Suppressor macrophage treated with lipopolysaccharide for 1 hour (primary cell): Measurements from ENCODE around the gene CDH22.

ENCODE experiments used
- DNase-seq, 3 donors: peaks; one replicate each; pipeline ENCODE4 v3.0.0-alpha.2; 2020 to 2022

The CDH22 gene

DNA sequence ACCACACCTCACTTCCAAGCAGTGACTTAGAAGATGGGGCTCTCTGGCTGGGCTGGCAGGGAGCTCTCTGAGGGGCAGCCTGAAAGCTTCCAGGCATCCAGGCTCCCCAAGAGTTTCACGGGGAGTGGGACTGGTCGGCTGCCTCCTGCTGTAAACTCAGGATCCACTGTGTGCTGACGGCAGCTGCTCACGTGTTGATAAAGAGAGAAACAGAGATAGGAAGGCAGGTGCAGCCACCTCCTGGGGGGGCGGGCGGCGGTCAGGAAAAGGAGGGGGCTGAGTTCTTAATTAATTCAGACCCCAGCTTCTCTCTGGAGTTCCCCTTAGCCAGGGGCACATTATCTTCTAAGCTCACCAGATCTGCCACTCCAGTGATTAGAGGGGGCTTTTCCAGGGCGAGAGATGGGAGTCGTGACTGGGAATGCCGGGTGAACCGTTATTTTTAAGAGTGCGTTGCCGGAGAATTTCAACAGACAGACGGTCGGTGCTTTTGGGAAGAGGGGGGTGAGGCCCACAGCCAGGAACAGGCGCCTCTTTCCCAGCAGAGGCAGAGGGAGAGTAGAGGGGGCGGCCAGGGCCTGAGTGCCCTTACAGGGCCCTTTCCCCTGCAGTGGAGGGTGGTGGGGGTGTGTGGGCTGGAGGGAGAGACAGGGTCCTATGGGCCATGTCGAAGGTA is 119.3 kb downstream of the CDH22 start:
- DNase-seq, result no peak

DNA sequence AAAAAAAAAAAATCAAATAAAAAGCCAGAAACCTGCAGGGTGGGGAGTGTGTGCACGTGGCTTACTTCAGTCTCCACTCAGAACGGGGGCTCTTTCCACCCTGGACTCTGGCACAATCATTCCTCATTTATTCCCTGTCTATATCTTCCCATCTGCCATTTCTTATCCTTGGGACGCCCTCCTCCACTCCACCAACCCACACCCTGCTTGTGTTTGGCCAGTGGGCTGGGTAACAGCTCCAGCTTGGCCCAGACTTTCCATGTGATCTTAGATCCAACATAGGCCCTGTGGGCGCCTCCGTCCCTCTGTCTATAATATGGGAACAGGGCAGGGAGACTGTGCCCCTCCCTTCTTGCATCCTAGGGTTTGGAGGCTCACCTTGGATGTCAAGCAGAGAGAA is 122.1 kb downstream of the CDH22 start:
- no peak for DNase-seq

DNA sequence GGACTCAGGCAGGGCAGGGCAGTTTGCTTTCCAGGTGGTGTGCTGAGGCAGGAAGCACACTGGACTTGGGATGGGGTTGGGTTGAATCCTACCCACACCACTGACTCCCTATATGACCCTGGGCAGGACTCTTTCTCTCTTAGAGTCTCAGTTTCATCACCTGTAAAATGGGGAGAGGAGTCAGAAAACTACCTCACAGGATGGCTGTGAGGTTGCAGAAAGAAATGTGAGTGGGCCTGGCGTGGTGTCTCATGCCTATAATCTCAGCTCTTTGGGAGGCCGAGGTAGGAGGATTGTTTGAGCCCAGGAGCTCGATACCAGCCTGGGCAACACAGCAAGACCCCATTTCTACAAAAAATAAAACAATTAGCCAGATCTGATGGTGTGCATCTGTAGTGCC is 122.9 kb downstream of the CDH22 start:
- DNase-seq, result no peak

GRCh38 chr20:46183768-46184167 is 124.5 kb downstream of the CDH22 start:
- DNase-seq, result no peak

DNA sequence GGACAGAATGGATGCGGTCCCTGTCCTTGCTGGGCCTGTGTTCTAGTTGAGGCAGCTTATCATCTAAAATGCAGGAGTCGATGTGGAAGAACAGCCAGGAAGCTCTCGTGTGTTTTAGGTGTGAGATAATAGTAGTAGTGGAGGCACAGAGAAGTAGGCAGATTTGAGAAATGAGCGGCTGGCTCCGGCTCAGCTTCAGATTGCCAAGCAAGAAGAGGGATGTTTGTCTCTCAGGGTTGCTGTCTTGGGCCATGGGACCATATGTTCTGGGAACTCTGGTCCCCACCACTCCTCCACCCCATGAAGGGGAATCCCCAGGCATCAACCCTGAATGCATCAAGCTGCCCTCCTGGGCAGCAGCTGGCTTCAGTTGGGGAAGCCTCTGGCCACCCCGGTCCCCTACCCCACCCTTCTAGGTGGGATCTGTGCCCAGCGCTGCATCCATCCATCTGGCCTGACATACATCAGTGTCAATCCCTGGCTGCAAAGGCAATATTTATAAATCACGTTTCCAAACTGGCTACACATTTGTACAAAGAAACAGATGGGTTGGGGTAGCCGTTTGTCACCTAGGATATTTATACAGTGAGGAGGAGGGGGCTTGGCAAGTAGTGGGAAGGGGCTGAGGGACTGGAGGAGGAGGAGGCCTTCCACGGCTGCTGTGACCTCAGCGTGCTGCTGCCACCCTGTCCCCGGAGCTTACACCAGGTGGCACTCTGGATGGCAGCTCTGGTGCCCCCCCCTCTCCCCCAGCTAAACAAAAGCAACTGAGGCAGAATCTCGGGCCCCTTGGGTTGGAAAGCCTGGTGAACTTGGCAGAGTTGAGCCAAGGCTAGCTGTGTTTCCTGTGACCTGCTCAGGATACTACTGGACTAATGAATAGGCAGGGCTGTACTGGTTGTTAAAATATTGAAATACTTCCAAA is 125.8 kb downstream of the CDH22 start:
- DNase-seq, result no peak

GRCh38 chr20:46179862-46180261 is 128.4 kb downstream of the CDH22 start:
- DNase-seq, result no peak

GRCh38 chr20:46178891-46179290 is 129.4 kb downstream of the CDH22 start:
- DNase-seq, result no peak

DNA sequence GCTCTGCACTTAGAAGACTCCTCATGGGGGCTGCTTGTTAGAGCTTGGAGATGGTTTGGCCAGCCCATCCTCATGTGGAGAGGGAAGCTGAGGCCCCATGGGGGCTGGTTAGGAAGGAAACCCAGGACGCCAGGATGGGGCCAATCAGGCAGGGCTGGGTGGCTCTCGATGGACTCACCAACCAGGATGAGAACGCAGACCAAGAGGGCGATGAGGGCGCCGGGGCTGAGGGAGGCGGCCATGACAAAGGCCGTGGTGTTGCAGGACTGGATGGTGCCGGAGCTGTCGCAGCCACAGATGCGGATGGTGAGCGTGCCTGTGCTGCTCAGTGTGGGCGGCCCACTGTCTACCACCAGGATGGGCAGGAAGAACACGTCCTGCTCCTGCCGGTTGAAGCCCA is 130.5 kb downstream of the CDH22 start:
- no peak for DNase-seq

DNA sequence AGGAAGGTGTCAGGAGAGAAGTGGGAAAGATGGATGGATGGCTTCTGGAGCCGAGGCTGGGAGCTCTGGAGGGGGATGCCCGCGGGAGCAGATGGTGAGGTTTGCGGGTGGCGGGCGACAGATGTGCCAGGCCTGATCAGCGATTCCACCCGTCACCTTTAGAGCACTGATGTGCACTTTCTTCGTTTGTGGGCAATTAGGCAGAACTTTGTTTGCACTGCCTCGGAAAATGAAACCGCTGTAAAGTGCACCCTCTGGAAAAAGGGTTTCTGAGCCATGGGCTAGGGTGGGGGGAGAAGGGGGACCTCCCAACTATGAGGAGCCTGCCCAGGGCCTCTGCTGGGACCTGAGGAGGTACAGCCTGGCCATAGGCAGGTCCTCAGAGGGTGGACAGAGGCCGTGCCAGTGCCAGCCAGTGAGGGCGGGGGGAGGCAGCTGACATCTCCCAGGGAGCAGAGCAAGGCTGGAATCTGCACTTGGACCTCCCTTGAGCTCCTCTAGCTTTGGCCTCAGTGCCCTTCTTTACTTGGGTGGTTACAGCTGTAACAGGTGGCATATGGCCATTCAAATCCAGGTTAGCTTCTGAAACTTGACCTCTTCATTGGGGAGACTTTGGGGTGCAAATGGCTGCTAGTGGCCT is 131.4 kb downstream of the CDH22 start:
- no peak for DNase-seq

- no peak for DNase-seq
Measured at GRCh38 chr20:46175127-46175494, 133.2 kb downstream of the CDH22 start.

- DNase-seq, result peak; percentile 79 to 90 (median 86)
Measured at GRCh38 chr20:46174469-46175126, 133.7 kb downstream of the CDH22 start.

DNA sequence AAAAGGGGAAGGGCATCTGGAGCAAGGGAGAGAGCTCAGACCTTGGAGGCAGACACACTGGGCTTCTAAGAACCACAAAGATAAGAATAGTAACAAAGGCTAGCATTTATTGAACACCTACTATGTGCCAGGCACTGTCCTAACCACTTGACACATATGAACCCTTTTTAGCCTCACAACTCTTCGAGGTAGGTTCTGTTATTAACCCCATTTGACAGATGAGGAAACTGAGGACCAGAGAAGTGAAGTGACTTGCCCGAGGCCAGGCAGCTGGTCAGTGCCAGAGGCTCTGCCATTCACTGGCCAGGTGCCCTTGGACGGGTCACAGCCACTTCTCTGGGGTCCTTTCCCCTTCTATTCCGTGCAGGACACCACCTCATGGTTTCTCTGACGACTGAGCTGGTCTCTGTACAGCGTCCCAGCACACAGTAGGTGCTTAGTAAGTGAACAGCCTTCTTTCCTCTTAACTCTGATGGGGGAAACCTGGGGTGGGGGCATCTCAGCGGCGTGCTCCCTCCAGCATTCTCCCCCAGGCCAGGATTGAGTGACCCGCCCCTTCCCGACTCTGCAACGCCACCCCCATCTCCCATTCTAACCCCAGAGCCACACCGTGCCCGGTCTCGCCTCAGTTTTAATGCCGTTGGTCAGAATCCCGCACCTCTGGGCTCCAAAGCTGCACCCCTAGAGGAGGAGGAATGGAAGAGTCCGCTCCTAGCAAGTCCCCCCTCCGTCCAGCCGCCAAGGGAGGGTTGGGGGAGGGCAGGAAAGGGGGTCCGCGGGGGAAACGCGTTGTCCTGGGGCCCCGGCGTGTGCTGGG is 134.4 kb downstream of the CDH22 start:
- DNase-seq, result no peak

- no peak for DNase-seq
Measured at GRCh38 chr20:46172961-46173536, 135.2 kb downstream of the CDH22 start.

- no peak for DNase-seq
Measured at GRCh38 chr20:46172455-46172854, 135.8 kb downstream of the CDH22 start.

- no peak for DNase-seq
Measured at GRCh38 chr20:46171909-46172308, 136.4 kb downstream of the CDH22 start.

GRCh38 chr20:46171476-46171875 is 136.8 kb downstream of the CDH22 start:
- DNase-seq, result no peak

DNA sequence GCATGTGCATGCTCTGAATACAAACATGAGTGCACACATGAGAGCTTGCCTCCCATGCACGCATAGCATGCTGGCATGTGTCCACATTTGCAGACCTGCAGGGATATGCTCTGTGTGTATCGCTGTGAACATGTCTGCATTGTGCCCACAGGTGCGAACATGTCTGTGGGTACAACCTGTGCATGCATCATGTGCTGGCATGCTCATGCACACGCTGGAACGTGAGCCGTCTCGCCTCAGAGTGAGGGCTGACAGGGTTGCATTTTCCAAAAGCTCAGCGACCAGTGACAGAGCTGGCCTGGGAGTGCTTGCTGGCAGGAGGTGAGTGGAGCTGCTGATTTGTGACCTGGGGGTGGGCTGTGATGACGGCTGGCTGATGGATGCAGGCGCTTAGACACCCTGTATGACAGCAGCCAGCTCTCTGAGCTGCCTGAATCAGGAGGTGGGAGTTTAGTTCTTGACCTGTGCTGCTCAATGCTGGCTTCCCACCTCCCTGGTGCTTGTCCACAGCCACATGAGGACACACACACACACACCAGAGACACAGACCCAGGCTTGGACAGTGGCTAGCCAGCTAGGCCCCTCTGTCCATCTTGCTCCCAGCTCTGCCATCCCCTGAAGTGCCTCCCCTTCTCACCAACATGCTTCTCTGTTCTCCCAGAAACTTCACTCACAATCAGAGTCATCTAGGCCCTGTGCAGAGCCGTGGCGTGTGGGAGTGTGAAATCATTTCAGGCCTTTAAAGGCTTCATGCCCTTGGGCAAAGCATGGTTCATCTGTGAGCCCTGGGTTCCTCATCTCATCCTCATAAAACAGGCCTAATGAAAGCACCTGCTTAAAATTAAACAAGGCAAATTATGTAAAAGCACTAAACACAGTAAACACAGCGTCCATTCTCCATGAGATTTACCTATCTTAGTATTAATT is 138.8 kb downstream of the CDH22 start:
- no peak for DNase-seq

DNA sequence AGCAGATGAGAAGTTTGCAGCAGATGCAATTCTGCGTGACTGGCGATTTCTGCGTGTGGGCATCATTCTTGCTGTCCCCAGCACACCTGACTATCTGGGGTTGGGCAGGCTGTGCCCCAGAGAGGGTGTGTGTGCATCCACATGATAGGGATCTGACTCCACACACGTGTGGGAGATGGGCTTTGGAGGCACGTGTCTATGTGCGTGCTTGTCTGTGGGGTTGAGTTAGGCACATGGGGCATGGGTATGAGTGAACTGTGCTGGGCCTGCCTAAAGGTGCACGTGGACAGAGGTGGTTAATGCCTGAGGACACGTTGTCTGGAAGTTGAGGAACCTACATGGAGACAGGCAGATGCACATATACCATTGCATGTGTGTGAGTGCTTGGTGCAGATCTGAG is 139.9 kb downstream of the CDH22 start:
- no peak for DNase-seq

DNA sequence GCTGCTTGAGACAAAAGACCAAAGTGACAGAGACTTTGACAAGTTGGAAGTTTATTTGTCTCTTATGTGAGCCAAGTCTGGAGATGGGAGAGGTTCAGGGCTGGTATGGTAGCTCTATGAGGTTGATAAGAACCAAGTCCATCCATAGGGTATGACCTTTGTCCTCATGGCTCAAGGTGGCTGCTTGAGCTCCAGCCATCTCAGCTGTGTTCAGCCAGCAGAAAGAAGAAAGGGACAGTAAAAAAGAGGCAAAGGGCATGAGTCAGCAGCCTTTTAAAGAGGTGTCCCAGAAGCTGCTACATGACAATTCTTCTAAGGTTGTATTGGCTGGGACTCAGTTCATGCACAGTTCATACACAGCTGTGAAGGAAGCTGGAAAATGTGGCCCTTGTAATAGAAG is 141.2 kb downstream of the CDH22 start:
- no peak for DNase-seq

DNA sequence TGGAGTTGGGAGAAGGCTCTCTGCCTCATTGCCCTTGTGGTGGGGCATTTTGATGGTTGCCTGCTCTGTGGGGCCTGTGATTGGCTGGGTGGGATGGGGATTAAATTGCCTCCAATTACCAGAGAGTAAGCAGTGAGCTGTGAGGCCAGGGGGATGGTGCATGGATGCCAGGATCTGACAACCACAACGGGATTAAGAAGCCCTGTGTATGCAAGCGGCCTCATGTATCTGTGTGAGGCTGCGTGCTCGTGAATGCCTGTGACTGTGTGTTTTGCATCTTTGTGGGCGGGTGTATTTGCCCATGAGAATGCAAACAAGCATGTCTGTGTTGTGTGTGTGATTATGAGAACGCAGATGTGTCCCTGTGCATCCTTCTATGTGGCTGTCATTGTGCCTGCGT is 144.0 kb downstream of the CDH22 start:
- no peak for DNase-seq

GRCh38 chr20:46161921-46162320 is 146.4 kb downstream of the CDH22 start:
- no peak for DNase-seq
